HG02571 (cell line): Measurements from ENCODE around the gene KCNAB1.

Source experiments
- ATAC-seq: cut with Tn5 transposase; IDR thresholded peaks from one replicate; pipeline ENCODE4 v1.9.1; 2021; ENCODE audit warnings: mild to moderate bottlenecking, moderate library complexity; ENCODE audit not compliant: unreplicated experiment

Gene KCNAB1

DNA sequence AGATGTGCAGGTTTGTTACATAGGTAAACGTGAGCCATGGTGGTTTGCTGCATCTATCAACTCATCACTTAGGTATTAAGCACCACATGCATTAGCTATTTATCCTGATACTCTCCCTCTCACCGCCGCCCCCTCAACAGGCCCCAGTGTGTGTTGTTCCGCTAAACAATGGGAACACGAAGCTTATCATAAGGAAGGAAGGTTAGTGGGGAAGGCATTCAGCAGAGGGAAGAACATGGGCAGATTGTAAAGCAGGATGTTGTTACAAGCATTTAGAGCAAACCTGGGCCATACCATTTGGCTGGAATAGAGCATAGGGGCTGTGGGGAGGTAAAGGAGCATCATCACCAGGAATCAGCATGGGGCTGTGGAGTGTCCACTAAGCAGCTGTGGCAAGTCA is 322.7 kb downstream of the KCNAB1 start:
- no peak for ATAC-seq

DNA sequence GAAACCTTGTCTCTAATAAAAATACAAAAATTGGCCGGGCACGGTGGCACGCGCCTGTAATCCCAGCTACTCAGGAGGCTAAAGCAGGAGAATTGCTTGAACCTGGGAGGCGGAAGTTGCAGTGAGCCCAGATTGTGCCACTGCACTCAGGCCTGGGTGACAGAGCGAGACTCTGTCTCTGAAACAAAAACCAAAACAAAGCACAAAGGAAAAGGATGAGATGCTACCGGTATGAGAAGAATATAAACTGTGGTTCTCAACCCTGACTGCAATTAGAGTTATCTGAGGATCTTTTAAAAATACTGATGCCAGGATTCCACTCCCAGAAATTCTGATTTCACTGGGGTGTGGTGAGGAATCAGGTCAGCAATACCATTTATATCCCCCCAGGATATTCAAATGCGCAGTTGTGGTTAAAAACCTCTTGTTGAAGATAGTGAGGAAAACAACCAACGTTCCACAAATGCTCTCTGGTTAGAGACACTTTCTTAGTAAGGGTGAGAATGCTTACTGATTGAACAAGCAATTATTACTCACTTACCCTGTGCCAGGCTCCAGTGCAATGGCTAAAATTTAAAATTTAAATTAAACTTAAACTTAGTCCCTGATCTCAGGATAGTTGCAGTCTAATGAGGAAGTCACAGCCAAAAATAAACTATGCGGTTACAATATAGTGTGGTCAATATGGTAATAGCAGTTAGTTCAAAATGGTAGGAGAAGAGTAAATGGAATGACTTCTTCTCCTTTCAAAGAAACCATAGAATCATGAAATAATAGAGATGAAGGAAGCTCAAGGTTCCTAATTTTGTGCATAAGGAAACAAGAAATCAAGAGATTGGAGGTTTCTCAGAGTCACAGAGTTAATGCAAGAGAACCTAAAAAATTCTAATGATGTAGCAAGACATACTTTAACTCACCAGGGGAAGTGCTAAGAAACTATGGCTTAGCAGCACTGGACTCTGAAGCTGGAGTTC is 325.0 kb downstream of the KCNAB1 start:
- no peak for ATAC-seq

DNA sequence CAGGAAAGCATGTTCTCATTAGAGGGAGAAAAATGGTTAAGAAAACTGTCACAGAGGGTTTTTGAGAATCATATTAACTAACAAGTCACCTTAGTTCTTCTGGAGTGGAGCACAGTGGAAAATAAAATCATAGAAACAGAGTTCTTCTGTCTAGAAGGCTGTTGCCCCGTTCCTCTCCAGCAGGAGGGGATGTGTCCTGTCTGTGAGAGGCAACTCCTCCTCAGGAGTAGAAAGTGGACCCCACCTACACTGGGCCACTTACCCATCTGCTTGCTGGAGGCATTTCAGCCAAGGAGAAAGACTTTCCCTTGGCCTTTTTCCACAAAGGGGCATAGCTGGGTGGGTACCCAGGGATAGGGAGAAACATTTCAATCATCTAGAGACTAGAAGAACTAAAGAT is 327.9 kb downstream of the KCNAB1 start:
- ATAC-seq: no peak

DNA sequence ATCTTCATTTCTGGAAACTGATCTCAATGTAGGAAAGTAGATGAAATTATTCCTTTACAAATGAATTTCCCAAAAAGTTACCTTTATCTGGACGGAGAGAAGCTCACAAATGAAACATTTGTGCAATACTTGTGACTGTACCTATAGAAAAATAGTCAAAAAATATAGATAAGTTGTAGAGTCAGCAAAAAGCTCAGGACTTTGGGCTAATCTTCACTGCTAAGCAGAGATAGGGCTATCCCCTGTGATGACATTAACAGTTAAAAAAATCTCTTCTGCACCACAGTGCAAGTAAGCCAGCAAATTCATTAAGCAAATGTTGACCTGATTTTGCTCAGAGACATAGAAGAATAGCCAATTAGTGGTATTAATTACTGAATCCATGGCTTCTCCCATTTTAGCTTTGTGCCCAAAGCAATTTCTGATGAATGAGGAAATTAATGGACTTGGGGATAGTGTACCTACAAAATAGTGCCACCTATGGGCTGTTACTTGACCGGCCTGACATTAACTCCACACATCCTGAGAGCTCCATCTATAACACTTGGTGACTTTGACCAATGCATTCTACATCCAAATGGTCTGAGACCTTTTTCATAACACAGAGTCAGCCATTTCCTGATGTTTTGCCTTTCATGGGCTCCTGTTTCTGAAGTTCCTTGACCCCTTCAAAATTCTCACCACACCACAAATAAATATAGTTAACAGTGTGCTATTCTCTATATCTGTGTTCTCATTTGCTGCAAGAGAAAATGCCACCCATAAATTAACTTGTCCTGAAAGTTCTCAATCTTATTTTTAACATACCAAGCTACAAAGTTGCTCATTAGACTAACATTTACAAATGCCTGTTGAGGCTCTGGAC is 329.6 kb downstream of the KCNAB1 start:
- ATAC-seq: peak; percentile 52

DNA sequence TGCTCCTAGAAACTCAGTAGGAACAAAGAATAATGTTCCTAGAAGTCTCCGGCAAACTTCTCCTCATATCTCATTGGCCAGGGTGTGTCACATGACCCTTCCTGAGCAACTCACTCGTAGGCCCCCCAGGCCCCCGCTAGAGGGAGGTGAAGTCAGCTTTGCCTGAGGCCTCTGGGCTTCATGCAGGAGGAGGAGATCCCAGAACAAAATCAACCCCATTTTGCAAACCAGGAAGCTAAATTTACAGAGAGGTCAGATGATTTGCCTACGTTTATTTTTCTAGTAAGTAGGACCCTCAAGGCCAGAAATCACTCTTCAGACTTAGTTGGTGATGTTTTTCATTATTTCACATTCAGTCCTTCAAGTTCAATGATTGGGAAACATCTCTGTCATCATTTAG is 335.5 kb downstream of the KCNAB1 start:
- no peak for ATAC-seq

DNA sequence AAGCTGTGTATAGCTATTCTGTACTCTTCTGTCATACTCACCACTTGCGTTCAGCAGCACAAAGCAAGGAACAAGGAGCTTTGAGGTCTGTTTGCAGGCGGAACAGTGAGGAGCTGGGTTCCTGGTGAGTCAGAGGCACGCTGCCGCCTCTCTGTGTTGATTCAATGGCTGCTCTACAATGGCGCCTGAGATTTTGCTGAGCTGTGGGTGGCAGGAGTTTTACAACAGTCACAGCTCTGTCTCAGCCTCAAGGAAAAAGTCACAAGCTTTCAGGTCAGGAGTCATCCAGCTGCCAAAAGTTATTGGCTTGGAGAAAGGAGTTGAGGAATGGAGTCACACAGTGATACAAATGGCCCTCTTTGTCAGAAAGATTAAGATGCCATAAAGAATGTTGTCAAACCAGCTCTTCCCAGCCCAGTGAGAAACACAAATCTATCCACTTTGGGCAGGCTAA is 336.4 kb downstream of the KCNAB1 start:
- ATAC-seq: no peak

DNA sequence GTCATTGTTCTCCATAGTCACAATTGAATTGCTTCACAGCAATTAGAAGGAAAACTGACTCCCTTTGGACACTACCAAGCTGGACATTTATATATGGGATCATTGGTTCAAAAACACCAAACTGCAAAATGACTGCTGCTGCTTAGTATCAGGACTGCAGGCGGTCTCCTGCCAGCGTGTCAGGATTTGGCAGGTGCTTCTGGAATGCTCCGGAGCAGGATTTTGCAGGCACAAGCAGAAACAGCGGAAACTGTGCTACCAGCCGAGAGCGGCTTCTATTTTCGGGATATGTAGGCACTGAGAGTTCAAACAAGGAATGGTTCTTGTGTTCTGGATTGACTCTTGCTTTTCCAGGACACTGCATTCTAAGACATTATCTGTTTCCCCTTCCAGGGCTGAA is 339.1 kb downstream of the KCNAB1 start:
- no peak for ATAC-seq

DNA sequence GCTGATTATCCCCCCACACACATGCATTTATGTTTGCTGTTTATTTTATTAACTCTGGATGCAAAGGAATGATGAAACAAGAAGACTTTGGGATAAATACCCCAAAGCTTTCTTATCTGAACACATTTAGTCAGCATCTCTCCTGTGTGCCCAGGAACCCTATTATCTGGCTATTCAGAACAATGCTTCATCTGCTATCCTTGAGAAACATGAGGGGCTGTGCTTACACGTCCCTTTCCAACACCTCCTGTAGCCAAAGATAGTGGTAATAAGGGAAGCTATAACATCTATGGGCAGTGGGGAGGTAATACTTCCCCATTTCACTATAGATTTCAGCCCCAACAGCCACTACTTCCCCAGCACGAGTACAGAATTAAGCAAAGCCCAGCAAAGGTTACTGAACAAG is 339.8 kb downstream of the KCNAB1 start:
- ATAC-seq: no peak

DNA sequence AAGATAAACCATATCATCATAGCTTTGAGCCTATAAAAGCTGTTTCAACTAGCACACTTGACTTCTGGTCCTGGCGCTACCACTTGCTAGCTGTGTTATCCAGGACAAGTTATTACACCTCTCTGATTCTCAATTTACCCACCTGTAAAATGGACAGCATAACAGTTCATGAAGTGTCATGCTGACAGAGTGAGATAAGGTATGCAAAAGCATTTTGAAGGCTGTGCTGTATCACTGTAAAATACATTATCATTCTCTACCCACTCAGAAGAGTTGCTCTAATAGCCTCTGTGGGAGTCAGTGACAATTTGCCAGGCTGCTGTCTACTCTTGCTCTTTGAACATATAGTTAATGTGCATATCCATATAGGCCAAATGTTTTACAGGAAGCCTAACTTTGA is 341.5 kb downstream of the KCNAB1 start:
- no peak for ATAC-seq

DNA sequence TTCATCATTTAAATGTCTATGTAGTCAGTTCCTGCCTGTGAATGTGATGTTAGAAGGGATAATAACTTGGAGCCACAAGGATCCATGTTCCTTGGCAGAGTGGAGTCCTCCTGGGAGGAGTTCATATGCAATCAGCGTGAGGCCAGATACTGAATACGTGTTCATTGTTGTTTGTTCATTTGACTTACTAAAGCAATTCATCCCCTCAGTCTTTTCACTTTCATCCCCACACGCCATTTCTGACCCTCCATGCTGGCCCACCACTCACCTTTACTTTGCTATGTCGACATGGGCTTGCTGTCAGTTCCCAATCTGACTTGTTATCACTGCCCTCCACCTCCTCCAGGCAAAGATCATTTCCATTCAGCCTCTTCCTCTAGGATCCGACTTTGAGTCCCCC is 342.7 kb downstream of the KCNAB1 start:
- no peak for ATAC-seq

DNA sequence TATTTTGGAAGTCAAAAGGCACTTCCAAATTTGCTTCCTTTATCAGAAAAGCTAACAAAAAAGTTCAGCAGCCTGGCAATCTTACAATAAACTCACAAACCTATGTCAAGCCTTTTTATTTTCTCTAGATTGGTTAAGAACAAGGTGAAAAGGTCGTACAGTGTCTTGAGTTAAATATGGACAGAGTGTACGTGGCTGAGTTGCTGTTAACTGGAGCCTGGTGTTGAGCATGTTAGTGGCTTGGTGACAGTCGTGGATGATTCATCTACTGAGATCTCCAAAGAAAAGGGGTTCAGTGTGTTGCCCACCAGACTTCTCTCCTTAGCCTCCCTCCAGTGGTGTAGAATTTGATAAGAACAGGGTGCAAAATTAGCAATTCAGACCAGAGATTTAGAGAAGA is 344.8 kb downstream of the KCNAB1 start:
- ATAC-seq: no peak

DNA sequence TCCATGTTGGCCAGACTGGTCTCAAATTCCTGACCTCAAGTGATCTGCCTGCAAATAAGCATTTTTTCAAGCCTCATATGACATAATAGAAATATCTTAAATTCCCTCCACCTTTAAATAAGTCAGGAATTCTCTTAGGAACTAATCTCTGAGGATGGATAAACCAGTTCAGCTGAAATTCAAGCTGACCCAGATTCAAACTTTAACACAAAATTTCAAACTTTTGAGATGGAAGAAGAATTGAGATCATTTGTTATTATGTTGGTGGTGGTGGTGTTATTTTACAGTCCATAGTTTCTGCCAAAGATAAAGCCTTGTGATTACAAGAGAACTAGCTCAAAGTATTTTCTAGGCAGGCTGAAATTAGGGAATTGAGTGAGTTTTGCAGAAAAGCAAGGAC is 349.1 kb downstream of the KCNAB1 start:
- no peak for ATAC-seq

DNA sequence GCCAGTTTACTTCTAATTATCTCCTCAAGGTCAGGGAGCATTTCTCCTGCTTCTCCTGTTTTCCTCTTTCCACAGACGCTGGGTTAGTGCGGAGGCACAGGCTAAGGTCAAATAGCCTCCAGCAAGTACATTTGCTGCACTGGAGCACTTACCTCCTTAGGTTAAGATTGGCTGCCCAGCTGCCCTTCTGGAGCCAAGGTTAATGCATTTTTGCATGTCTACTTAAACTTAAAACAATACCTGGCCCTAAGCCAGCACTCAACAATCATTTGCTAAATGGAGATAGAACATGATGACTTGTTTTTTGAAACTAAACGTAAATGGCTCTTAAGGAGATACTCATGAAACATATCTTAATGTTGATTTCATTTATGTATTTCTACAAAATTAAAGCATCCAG is 351.1 kb downstream of the KCNAB1 start:
- ATAC-seq: no peak

DNA sequence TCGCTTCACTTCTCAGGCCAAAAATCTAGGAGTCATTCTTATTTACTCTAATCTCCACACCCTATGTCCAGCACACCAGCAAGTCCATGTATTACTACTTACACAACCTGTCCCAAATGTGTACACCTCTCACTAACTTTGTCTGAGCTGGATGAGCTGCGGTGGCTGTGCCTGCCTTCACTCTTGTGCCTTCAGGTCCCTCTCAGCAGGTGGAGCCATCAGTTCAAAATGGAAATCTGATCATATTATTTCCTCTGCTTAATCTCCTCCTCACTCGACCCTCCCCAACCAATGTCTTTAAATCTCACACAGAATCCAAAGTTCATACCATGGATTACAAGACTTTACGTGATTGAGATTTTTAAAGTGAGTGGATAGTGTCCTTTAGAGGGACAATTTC is 351.8 kb downstream of the KCNAB1 start:
- ATAC-seq: no peak

DNA sequence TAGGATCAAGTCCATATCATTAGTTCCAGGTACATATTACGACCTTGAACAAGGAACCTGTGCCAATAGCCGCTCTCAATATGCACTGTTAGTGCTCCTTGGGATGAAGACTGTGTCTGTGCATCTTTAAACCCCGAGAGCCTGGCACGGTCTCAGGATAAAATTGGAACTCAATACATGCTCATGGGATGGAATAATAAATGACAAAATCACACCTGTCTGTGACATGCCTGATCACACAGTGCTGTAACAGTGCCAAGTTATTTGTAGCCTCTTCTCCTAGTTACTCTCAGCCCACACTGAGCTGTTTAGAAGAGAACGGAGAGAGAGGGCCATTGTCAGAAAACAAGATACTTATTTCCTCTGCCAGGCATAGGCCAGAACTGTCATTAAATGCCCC is 352.3 kb downstream of the KCNAB1 start:
- no peak for ATAC-seq

DNA sequence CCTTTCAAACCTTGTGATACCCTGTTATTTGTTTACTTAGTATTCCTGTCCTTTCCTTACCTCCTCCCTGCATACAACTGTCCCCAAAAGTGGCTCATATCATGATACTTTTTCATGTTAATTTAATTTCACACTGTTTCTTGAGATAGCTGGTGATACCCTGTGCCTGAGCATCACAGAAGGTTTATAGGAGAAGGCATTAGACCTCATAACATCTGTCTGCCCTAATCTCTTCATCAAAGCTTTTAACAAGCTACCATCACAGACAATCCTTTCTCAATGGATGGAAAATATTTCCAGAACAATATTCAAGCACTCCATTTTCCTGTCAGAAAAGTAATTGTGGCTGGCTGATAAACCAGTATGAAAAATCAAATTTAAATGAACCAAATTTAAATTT is 353.0 kb downstream of the KCNAB1 start:
- no peak for ATAC-seq

DNA sequence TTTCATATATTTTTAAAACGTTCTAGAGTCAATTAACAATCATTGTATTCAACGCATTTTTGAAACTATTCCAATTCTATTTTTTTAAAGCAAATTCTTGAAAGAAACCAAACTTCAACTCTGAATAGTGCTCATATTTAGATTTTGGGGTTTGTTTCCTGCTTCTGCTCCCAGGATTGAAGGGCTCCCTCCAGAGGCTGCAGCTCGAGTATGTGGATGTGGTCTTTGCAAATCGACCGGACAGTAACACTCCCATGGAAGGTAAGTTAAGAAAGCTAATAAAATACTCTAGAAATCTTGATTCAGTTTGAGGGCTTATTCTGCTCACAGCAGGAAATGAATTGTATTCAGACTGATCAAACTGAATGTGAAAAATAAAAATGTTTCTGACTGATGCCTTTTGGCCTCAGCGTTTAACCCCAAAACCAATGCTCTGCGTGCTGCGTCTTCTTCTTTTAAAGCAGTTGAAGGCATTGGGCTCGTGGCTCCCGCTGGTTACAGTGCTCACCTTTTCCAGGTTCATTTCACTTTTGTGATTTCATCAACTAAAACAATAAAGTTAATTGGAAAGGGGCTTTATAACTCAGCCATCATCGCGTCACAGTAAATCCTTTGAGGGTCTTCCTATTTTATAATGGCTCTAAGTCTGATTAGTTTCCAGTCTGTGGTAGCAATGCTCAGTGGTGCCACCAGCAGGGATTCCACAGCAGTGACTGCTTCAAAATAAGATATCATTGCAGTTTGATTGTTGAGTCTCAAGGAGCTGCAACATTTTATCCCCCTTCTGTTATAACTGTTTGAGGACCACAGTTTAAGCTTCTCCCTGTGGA is 354.4 kb downstream of the KCNAB1 start:
- ATAC-seq: no peak

DNA sequence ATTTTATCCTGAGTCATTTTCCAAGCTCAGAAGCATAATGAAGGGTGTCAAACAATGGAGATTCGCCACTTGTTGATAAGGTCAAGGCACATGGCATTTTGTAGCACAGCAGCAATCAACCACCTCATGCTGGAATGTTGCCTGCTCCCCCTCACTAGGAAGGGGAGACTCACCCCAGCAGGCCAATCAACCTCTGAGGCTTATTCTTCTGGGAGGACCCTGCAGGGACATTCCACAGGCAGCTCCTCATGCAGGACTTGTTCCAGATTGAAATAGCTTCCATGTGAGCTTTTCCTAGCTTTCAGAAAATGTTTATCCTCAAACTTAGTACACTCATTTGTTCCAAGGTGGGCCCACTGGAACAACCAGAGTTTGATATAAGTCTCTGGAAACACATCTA is 356.9 kb downstream of the KCNAB1 start:
- ATAC-seq: no peak

DNA sequence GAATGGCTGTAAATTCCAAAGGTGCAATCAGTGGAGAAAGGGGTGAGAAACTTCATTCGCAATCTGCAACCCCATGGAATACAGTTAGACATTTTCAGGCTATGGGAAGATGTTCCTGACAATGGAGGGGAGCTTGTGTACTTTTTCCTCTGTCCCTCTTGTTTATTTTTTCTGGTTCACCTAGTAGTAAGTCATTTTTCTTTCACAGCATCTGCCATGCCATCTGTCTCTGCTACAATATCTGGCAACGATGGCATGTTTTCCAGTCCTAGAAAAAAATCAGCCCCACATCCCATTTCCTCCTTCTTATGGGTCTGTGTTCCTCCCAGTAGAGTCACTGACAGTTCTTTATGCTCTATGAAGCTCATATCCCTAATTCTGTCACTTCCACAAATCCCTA is 358.5 kb downstream of the KCNAB1 start:
- ATAC-seq: no peak

DNA sequence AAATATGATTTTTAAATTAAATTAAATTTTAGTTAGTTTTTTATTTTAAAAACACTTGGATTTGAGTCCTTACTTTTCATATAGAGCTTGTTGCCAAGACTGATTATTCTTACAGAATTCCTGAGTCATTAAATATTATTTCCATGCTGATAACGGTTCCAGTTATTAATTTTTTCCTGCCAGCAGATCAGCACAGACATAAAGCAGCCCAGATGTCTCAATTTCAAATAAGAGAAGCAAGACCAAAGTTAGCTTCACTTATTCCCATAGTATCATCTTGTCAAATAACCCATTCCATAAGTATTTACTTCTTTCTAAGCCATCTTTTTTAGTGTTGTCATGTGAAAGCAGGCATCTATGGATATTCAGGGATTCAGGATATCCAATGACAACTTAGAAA is 359.2 kb downstream of the KCNAB1 start:
- ATAC-seq: no peak

DNA sequence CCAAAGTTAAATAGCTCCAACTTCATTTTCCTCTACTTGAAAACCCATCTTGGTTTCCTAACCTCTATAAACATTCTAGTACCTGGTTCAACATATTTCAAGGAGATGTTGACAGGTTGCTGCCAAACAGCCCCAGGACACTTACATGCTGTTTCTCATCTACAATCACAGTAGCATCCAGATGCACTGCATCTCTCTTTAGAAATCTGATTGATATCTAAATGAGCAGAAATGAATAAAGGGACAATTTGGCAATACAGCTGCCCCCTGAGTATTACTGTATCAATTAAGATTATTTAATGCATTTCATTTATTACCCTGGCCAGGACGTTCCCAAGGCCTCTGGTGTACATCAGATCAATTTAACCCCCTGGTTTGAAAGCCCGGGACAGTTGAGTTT is 360.6 kb downstream of the KCNAB1 start:
- ATAC-seq: no peak
